Measurements from ENCODE around the gene PABPN1L. TPM values are rescaled to one million over a fixed set of nuclear protein-coding genes. Genes with fewer than 3 reads are reported as not detected.
A peak's percentile ranks its signal among the peaks of the same experiment; 100 is the strongest.

PABPN1L gene
- total and polyA plus RNA-seq, 9 of the 15 experiments (the other 6 are each of a cell fraction or from before 2014, with no cell fraction given), result 0.11 to 0.32 TPM; not detected in 7

DNA sequence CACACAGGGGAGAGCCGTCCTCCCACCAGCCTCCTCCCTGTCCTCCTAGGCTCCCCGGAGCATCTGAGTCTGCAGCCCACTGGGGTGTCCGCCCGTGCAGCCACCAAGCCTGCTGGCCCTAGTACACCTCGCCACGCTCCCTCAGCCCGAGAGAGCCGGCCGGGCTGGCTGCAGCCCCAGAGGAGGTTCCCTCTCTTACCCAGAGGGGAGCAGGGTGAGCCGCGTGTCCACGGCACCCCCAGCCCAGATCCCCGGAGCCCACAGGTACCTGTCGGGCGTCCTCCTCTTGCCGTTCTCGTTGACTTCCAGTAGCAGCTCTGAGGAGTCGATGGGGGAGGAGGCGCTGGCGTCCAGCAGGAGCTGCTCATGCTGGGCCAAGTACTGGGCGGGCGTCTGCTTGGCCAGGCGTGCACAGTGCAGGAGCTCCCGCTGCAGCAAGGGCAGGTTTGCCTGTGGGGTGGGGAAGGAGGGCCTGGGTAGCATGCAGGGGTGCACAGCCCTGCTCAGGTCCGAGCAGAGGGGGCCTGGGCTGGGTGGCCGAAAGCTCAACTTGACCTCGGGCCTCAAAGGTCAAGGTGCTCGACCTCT lies 19.3 kb upstream of the PABPN1L start:
- no peaks in the 10 kb centered on the region for H4K20me1 ChIP-seq (replicated peaks; ENCODE audit: control insufficient read depth, insufficient read depth, low read length)
- H3K27ac ChIP-seq (ENCODE audit: extremely low read depth, low read depth, low read length), result no peak overlapping the region
- no TSS peak for BruUV-seq (replicated peaks)
- in situ Hi-C loops (cut with MboI) (no loop called here), intact Hi-C loops (cut with micrococcal nuclease) (no loop called here)
- DNase-seq (ENCODE audit: extremely low read depth in 1 of 4, low spot score in 3 of 4) (no peak), FAIRE-seq (no peak), ATAC-seq (no peak)
- no peak overlapping the region for H3K4me3 ChIP-seq
- peaks cover 23% of the 10 kb centered on the region for H3K79me2 ChIP-seq (ENCODE audit: control insufficient read depth, insufficient read depth, low read length)
- no peak overlapping the region; a peak in 1 of 4 replicates for H3K9ac ChIP-seq (ENCODE audit: insufficient read depth in 1 of 2, low read depth in 2 of 2, low read length in 2 of 2)
- no peaks in the 10 kb centered on the region for H3K27me3 ChIP-seq (ENCODE audit: control insufficient read depth in 2 of 2, insufficient read depth in 2 of 2, low read length in 2 of 2)
- H2AFZ ChIP-seq (ENCODE audit: low read depth, low read length), result no peak overlapping the region
- no peaks in the 10 kb centered on the region for H3K9me1 ChIP-seq (ENCODE audit: control insufficient read depth, insufficient read depth, low read length)
- H3K4me1 ChIP-seq (replicated peaks in 1 of 2; ENCODE audit: control insufficient read depth in 2 of 2, insufficient read depth in 2 of 2, low read length in 2 of 2), result peaks cover 0 to 81% of the 10 kb centered on the region in 2 experiments; a peak in 3 of 5 replicates
- ChIA-PET CTCF (ENCODE audit: low intra/inter-chr PET ratio) (no interaction called here), POLR2A (interaction anchor here (0.6 to 1.2 kb wide), 2 partner anchors 17 to 275 kb away, joined by 3 read pairs; no protein-coding TSS in a partner anchor)
- TF ChIP-seq CREBBP (IDR thresholded peaks at IDR 0.05; ENCODE audit: low read depth, low read length) (no peak), POLR2G (IDR thresholded peaks at IDR 0.05; ENCODE audit: low read depth, low read length) (peak; percentile 69), POLR2AphosphoS2 (IDR thresholded peaks at IDR 0.05; ENCODE audit: low read length) (peak; percentile 38; the same call in 1 of the 2 replicates), RBM22 (IDR thresholded peaks at IDR 0.05; ENCODE audit: low read depth, low read length, poor library complexity, severe bottlenecking) (peak; percentile 88), ZNF274 (IDR thresholded peaks at IDR 0.05; ENCODE audit: borderline replicate concordance, low read depth, low read length) (0 out of 2 replicates have a peak, but pooled peaks have one; percentile 12)
- H3K36me3 ChIP-seq (ENCODE audit: control insufficient read depth, insufficient read depth, low read length), result peaks cover 95% of the 10 kb centered on the region
- 96% methylated on average over 16 of the region's 28 CpGs for WGBS (ENCODE audit: insufficient coverage, low coverage, missing lambda C conversion rate)
- H3K9me3 ChIP-seq (replicated peaks; ENCODE audit: control insufficient read depth, insufficient read depth, low read depth, low read length), result peaks cover 16% of the 10 kb centered on the region
- no peak overlapping the region for H3K4me2 ChIP-seq (ENCODE audit: insufficient read depth, low read length)

Measured in K562 (cell line).